Measurements from ENCODE around the gene SYNDIG1.

The SYNDIG1 gene

GRCh38 chr20:24473435-24474223, 4.2 kb downstream of the SYNDIG1 start:
- DNase-seq, result no peak

GRCh38 chr20:24477831-24478547, 8.6 kb downstream of the SYNDIG1 start:
- DNase-seq, result no peak

GRCh38 chr20:24478584-24478983, 9.2 kb downstream of the SYNDIG1 start:
- no peak for DNase-seq

GRCh38 chr20:24479106-24479505, 9.7 kb downstream of the SYNDIG1 start:
- DNase-seq, result no peak

- no peak for DNase-seq
Observed at GRCh38 chr20:24479595-24479994, 10.2 kb downstream of the SYNDIG1 start.

DNA sequence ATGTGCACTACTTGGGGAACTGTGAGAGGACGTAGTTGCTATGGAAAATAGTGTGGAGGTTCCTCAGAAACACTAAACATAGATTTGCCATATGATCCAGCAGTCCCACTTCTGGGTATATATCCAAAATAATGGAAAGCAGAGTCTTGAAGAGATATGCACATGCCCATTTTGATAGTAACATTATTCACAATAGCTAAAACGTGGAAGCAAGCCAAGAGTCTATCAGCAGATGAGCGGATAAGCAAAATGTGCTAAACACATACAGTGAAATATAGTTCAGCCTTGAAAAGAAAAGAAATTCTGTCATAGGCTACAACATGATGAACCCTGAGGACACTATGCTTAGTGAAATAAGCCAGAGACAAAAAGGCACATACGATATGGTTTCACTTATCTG, 11.1 kb downstream of the SYNDIG1 start:
- no peak for DNase-seq

DNA sequence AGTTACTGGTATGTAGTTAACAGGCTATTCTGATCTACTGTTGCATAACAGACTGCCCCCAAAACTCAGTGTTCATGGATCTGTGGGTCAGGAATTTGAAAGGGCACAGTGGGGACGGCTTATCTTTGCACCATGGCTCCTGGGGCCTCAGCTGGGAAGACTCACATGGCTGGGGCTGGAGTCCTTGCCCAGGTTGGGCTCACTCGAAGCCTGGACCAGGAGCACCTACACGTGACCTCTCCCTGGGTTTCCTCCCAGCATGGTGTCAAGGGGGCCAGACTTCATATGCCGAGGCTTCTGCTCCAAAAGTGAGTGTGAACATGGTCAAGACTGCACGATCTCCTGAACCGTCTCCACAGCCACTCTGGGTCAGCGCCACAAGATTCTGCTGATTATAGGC, 11.7 kb downstream of the SYNDIG1 start:
- DNase-seq, result no peak

DNA sequence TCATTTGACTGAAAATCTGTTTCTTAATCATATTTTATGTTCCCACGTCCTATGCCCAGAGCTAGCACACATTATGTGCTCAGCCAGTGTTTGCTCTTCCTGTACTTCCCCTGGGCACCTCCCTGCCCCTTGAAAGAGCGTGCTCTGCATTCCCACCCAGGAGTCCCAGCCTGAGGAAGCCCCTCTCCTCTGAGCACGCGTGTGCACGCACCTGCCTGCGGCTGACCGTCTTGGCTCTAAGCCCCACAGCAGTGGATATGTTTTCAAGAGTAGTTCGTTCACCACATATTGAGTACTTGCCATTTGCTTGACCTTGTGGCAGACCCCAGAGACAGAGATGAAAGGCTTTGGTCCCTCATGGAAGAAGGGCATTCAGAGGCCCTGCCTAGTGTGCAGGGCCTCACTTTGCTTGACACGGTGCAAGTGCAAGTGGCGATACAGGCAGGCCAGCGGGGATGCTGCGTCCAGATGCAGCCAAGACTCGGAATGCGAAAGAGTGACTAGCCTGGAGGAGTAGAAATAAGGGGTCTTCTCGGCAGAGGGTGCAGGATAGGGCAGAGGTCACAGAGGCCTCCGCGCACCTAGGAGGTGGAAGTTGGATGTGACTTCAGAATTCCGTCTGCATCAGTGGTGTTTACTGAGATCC, 14.1 kb downstream of the SYNDIG1 start:
- DNase-seq, result no peak

DNA sequence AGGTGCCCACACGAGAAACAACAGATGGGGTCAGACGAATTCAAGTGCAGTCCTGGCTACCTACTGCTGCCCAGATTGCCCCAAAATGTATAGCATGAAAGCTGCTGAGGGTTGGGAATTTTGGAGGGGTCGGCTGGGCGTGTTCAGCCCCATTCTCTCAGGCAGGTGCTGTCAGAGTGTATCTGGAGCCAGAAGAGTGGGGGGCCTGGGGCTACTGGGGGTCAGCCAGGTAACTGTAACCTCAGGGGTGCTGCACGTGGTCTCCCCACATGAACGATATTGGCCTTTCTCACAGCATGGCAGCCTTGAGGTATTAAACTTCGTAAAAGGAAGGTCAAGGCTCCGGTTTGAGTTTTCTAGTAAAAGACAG, 14.6 kb downstream of the SYNDIG1 start:
- DNase-seq, result no peak

GRCh38 chr20:24485981-24486380, 16.6 kb downstream of the SYNDIG1 start:
- no peak for DNase-seq

DNA sequence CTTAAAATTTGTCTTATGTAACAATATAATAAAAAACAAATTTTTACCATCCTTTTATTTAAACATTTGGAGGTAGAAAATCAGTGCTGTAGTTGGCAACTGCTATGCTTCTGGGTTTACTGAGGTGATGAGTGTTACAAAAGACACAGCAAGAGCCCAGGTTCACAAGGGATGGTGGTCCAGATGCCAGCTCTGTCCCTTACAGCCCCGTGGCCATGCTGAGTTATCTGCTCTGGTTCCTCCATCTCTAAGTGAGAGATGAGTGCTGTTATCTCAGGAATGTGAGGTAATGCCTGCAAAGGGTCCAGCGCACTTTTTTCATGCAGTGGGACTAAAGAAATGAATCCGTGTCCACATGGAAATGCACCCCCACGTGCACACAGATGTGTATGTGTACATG, 17.8 kb downstream of the SYNDIG1 start:
- no peak for DNase-seq

DNA sequence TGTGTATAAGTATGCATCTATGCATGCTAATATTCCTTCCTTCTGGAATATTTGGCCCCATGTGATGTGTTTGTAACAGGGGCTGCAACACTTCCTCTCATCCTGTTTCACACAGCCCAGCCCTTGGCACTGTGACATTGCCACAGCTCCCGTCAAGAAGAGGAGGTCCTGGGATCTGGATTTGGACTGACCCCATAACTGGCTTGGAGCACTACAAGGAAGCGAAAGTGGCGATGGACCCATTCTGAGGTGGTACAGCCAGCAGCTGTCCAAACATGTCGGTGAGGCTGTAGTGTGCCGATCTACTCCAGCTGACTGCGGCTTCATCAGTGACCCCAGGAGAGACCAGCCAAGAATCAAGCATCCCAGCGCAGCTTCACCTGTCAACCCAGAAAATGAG, 18.2 kb downstream of the SYNDIG1 start:
- DNase-seq, result no peak

GRCh38 chr20:24488064-24488799, 18.8 kb downstream of the SYNDIG1 start:
- no peak for DNase-seq

DNA sequence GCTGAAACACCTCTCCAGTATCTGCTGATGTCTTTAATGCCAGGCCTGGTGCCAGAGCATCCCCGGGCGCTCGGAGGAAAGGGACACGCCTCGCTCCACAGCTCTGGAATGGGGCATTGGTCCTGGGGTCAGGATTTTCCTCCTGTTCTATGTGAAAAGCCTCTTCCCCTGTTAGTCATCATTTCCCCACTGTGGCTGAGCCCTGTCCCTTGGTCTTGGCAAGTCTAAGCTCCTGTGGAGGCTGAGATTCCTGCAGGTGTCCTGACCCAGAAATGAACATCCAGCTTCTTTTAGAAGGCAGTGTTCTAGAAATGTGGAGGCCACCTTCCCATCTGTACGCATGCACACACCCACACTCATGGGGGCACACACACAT, 19.4 kb downstream of the SYNDIG1 start:
- no peak for DNase-seq

DNA sequence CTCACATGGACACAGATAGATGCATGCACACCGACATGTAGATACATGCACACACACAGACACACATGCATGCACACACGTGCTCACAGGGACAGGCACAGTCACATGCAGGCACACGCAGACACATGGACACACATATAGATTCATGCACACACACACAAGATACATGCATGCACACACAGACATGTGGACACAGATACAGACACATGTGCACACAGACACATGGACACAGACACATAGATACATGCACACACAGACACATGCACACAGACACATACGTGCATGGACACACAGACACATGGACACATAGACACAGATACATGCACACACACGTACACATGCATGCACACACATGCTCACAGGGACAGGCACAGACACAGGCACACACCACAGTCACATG, 19.8 kb downstream of the SYNDIG1 start:
- no peak for DNase-seq

- DNase-seq, result no peak
Observed at GRCh38 chr20:24489631-24490260, 20.3 kb downstream of the SYNDIG1 start.

GRCh38 chr20:24490598-24490997, 21.2 kb downstream of the SYNDIG1 start:
- no peak for DNase-seq

DNA sequence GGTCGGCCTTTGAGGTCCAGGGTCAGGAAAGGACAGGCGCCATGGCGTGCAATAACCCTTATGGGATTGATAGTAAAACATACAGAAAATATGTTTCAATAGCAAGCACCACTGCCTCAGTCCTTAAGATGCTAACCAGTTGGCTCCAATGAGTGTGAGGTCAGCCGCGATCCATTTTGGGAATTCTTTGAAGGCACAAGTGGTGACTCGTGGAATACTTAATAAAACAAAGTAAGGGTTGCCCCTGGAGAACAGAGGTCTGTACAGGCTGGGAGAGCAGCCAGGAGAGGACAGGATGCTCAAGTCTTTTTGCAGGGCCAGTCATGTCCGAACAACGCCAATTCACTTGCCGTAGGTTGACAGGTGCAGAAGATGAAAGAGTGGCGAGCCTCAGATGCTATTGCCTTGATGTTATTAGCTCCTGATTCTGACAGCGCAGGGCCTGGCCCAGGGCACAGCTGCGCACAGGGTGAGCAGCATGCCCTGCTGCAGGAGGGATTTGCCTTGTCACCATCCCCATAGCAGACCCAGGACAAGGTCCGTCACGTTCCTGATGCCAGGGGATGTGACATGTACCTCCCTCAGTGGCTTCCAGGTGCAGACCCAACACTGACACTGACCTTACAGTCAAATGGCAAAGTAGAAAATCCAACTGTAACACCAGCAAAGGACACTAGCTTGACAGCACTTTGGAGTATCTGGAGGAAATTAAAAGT, 21.8 kb downstream of the SYNDIG1 start:
- DNase-seq, result no peak

DNA sequence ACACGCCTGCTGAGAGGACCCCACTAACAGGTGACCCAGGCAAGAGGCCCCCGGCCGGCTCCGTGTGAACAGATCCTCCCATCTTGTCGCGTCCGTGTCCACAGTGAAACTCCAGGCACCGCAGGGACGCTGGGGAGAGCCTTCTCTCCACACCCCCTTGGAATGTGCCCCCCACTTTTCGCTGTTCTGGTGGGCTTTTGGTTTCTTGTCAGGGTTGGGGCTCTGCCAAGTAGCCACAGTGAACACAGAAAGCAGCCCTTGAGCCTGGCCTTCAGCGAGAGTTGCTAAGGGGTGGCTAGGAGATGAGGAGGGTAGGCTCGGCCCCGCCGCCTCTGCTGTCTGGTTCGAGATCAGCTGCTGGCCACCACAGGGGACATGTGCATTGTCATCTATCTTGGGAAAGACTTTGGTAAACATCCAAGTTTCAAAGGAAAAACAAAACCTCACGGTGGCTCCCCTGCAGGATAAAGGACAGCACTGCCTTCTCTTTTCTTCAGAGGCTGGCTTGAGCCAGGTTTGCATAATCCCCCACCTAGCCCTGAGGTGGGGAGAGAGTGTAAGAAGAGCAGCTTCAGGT, 22.7 kb downstream of the SYNDIG1 start:
- no peak for DNase-seq

DNA sequence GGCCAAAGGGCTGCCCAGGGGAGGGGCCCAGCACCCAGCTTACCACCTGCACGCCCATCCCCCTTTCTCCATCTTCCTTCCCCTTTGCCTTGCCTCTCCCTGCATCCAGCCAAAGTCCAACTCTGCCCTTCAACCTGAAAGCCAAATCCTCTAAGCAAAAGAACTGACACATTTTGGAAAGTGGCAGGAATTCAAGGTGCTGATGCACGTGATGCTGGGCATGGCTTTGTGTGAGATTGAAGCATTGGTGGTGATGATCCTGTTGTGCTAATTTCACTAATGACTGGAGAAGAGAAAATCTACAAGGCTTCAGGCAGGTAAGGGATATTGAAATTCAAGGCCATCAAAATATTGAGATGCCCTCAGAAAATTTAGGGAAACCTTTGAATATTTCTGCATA, 23.3 kb downstream of the SYNDIG1 start:
- DNase-seq, result no peak

GRCh38 chr20:24493181-24493580, 23.8 kb downstream of the SYNDIG1 start:
- DNase-seq, result no peak

Measured in NCI-H774 (cell line).